CD4-positive, alpha-beta T cell treated with Interferon alpha-2 for 1 hour (primary cell): Measurements from ENCODE around the gene GMEB2.
"Not testable (repeated sequence)": the region's sequence is repeated elsewhere in the genome, so short reads cannot be mapped to it uniquely, and the experiment has no call there.

Source experiments
- DNase-seq, 2 donors: peaks; one replicate each; pipeline ENCODE4 v3.0.0-alpha.2; 2020 to 2022

Gene GMEB2

GRCh38 chr20:63656451-63656850, 29.6 kb upstream of the GMEB2 start:
- DNase-seq = no peak

GRCh38 chr20:63655249-63655648, 28.3 kb upstream of the GMEB2 start:
- DNase-seq = no peak

DNA sequence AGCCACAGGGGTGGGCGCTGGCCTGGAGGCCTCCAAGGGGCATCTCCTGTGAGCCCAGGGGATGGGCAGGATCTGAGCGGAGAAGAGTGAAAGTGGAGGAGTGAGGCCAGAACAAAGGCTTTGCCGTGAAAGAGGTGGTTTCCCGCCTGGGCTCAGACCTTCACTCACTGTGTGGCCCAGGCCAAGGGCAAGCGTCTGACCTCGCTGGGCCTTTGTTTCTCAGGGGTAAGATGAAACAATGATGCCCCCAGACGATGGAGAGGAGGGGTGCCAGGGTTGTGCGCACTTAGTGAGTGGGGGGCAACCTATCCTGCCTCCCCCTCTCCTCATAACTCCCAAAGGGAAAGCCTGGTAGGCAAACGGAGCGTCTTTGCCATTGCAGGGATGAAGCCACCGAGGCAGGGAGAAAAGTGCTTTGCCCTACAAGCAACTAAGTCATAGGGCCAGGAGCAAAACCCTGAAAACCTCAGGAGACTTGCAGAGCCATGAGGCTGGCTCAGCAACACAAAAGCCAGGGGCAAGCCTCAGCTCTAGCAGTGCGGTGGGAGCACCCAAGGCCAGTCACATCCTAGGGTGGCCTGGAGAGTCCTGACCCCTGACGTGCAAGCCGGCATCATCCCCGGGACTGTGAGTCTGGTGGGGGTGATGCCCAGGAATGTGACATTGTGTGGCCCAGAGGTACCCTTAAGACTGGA, 27.2 kb upstream of the GMEB2 start:
- no peak for DNase-seq

DNA sequence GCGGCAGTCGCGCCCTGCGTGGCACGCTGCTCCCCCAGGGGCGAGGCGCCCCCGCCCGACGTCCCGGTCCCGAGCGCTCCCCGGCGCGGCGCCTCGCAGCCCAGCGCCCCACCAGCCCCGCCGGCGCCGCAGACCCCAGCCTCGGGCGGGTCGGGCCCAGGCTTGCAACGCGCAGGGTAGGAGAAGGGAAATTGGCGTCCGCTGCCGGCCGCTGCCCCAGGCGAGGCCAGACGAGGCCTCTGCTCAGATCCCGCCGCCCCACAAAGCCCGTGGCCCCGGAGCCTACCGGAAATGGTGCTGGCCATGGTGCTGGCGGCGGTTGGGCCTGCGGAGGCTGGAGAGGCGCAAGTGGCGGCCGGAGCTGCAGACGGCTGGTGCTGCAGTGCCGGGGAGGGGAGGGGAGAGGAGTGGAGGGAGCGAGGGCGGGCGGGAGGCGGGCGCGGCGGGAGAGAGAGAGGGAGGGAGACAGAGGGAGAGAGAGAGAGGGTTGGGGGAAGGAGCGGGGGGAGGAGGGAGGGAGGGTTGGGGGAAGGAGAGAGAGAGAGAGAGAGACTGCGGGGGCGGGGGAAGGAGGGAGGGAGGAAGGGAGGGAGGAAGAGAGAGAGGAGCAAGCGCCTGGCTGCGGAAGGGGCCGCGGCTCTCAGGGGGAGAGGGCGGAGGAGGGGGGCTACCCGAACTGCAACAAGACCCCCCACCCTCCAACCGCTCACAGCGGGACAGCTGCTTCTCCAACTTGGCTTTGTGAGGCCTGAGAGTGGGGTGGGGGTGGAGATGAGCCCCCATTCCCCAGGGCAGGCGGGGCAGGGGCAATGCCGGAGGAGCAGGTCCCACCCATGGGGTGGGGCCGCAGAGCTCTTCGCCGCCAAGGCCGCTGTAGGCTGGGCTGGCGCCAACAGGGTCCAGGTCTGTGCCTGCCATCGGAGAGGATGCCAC, 26.4 kb upstream of the GMEB2 start, which contains the start of gene STMN3:
Gene STMN3 (minus strand): TSS at position 384 of the 933 bp plus-strand sequence. CDS start 79 bp downstream, at position 305.
- DNase-seq = peak; percentile 64 to 78

GRCh38 chr20:63652192-63652980, 25.5 kb upstream of the GMEB2 start:
- peak in 1 of 2 donors; percentile 53 for DNase-seq

DNA sequence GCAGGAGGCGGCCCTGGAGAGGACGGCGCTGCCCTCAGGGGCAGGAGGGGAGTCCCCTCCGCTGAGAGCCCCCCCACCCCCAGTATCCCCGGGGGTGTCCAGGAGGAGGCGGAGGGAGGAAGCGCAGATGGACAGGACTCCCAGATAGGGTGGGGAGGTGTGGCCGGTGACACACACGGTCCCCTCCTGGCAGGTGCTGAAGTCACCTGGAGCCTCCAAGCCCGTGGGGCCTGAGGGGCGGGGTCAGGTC, 25.0 kb upstream of the GMEB2 start:
- DNase-seq = no peak

GRCh38 chr20:63650486-63650885, 23.6 kb upstream of the GMEB2 start:
- not testable (repeated sequence) for DNase-seq

- no peak for DNase-seq
These were observed 22.1 kb upstream of the GMEB2 start for GRCh38 chr20:63648895-63649589.

DNA sequence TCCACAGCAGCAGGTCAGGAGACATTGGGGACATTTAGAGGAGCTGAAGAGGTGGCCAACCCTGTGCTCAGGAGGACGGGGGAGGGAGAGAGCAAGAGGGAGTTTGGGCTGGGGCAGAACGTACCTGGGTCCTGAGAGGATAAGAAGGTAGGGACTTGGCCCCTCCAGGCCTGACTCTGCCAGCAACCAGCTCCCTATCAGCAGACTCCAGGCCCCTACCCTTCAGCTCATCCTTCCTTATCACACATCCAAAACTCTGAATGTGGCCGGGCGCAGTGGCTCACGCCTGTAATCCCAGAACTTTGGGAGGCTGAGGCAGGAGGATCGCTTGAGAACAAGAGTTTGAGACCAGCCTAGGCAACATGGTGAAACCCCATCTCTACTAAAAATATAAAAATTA, 21.3 kb upstream of the GMEB2 start:
- DNase-seq = no peak

DNA sequence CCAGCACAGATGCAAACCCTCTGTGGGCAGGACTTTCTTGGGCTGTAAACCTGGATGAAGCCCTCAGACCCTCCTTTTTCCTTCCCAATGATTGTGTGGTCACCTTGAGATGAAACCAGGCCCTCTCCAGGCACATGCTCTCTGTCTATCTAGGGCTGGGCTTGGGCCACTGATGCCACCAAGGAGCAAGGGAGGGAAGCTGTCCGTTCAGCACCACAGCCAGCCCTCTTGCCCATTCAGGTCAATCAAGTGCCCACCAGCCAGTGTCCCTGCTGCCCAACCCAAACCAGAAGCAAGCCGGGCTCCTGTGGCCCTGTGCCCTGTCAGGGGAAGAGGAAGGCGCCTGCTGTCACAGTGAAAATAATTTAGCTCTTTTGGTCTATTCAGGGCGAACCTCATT, 18.3 kb upstream of the GMEB2 start:
- DNase-seq = no peak

GRCh38 chr20:63643946-63644345, 17.0 kb upstream of the GMEB2 start:
- no peak for DNase-seq

DNA sequence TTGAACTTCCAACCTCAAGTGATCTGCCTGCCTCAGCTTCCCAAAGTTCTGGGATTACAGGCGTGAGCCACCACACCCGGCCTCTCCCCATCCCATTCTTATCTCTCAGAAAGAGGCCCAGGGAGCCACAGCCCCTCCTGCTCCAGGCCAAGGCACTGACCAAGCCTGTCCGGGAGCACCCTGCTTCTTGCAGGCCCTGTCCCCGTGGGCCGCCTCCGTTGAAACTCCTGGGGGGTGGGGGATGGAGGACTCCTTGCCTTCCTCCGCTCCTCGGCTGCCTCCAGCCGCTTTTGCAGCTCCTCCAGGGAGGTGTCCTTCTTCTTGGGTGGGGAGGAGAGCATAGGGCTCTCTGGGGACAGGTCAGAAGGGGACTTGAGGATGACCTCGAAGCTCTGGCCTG, 16.6 kb upstream of the GMEB2 start:
- DNase-seq = no peak

GRCh38 chr20:63642527-63643247, 15.8 kb upstream of the GMEB2 start:
- no peak for DNase-seq

DNA sequence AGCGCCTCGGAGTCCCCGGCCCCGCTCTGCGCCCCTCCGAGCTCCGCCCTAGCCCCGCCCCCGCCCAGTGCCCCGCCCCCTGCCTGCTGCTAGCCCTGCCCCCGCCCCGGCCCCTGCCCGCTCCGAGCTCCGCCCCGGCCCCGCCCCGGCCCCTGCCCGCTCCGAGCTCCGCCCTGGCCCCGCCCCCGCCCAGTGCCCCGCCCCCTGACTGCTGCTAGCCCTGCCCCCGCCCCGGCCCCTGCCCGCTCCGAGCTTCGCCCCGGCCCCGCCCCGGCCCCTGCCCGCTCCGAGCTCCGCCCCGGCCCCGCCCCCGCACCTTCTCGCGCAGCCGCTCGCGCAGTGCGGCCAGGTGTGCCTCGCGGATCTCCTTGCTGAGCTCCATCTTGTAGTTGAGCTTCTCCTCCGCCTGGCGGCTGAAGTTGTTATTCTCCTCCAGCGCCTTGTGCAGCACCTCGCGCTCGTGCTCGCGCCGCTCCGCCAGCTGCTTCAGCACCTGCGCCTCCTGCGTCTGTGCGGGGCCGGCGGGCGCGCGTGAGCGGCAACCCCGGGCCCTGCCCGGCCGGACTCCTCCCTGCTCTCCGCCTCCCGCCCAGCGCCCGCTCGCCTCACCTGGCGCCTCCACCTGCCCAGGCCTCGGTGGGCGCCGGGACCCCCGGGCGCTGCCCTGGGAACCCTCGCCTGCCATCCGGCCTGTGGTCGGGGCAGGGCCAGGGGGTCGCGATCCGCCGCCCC, 15.1 kb upstream of the GMEB2 start:
- peak; percentile 97 for DNase-seq

GRCh38 chr20:63641146-63641791, 14.4 kb upstream of the GMEB2 start:
- DNase-seq = peak; percentile 52 to 65

GRCh38 chr20:63640686-63641085, 13.8 kb upstream of the GMEB2 start:
- not testable (repeated sequence) for DNase-seq

DNA sequence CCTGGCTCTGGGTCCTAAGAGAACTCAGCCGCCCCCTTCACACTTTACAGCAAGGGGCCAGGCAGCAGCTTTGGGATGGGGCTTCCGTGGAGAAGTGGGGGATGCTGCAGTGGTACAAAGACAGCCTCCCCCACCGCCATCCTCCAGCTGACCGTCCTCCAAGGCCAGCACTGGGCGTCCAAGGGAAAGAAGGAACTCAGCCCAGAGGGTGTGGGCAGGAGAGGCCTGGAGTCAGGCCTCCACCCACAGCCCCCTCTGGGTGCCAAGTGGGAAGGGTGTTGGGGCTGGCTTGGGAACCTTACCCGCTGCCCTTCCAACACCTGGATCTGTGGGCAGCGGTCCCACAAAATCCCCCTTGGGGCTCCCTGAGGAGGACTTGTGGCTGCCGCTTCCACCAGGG, 13.2 kb upstream of the GMEB2 start:
- no peak for DNase-seq

DNA sequence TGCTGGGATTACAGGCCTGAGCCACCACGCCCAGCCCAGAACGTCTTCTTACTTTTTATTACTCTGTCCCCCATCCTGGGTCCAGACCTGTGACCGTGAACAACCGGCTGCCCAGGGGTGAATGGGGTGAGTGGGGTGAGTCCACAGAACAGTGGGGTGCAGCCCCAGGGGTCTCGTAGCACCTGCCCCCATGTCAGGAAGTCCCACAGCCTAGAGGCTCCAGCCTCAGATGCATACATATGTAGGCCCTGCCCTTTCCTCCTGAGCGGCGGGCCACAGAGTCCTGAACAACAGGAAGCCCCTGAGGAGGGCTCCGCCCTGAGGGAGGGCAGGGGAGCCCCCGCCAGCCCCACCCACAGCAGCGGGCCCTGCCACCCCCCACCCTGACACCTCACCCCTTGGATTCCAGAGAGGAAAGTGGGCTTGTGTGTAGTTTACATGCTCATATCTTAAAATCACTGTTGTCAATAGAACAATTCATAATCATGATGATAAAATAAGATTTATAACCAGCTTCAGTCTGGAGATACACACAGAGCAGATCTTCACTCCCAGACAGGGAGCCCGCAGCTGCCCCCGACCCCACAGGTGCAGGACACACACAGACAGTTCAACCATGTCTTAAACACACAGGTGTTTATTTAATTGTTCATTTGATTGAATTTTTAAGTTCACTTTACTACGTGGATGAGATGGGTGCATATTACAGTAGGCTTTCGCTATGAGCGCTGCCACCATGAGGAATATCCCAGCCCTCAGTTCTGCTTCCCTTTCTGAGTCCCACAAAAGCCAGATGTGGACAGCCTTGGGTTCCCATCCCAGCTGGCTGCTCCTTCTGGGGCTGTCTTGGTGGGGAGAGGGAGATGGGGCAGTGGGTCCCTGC, 12.4 kb upstream of the GMEB2 start:
- peak; percentile 71 to 76 for DNase-seq

GRCh38 chr20:63636752-63637628, 10.1 kb upstream of the GMEB2 start:
- no peak for DNase-seq
